Hepatocyte (in vitro differentiated cells): ENCODE results near the gene NIPA2.

ENCODE experiments used
- CTCF ChIP-seq: fragments of 200-600 bp; sonication (generic); IDR thresholded peaks from 2 replicates; pipeline ENCODE4 v1.5.1; 2016; ENCODE audit warnings: antibody characterized with exemption, mild to moderate bottlenecking; ENCODE audit not compliant: poor library complexity
- EZH2 ChIP-seq: fragments of 200-600 bp; sonication (generic); IDR thresholded peaks from 2 replicates; pipeline ENCODE4 v1.6.1; 2016; ENCODE audit warnings: antibody characterized with exemption, mild to moderate bottlenecking, borderline replicate concordance

- no peak for TF ChIP-seq CTCF
- TF ChIP-seq EZH2, result no peak
These were observed 34.7 kb downstream of the NIPA2 start for GRCh38 chr15:22872936-22873701.
